Nephron progenitor cell (in vitro differentiated cells): ENCODE measurements around the gene BTBD18.

Experiments used
- DNase-seq: peaks from one replicate; pipeline ENCODE4 v3.0.0; 2021
- H3K27ac Mint-ChIP-seq: 2 replicates; pipeline ENCODE4 v1.8.0; 2021; ENCODE audit warnings: mild to moderate bottlenecking, moderate library complexity, mixed read lengths
- H3K27me3 Mint-ChIP-seq: 2 replicates; pipeline ENCODE4 v1.8.0; 2021; ENCODE audit warnings: mild to moderate bottlenecking, low read depth, mixed read lengths; ENCODE audit not compliant: poor library complexity
- H3K36me3 Mint-ChIP-seq: 2 replicates; pipeline ENCODE4 v1.8.0; 2021; ENCODE audit warnings: low read depth, mixed read lengths
- H3K4me1 Mint-ChIP-seq: 2 replicates; pipeline ENCODE4 v1.8.0; 2021; ENCODE audit warnings: mixed read lengths
- H3K4me3 Mint-ChIP-seq: 2 replicates; pipeline ENCODE4 v1.8.0; 2021; ENCODE audit warnings: mild to moderate bottlenecking, moderate library complexity, mixed read lengths
- H3K9me3 Mint-ChIP-seq: 2 replicates; pipeline ENCODE4 v1.8.0; 2021; ENCODE audit warnings: mild to moderate bottlenecking, moderate library complexity, mixed read lengths
- CTCF ChIP-seq: fragments of 200-600 bp; sonication (generic); IDR thresholded peaks from 2 replicates; pipeline ENCODE4 v1.5.0; 2021; ENCODE audit warnings: antibody characterized with exemption

The BTBD18 gene

DNA sequence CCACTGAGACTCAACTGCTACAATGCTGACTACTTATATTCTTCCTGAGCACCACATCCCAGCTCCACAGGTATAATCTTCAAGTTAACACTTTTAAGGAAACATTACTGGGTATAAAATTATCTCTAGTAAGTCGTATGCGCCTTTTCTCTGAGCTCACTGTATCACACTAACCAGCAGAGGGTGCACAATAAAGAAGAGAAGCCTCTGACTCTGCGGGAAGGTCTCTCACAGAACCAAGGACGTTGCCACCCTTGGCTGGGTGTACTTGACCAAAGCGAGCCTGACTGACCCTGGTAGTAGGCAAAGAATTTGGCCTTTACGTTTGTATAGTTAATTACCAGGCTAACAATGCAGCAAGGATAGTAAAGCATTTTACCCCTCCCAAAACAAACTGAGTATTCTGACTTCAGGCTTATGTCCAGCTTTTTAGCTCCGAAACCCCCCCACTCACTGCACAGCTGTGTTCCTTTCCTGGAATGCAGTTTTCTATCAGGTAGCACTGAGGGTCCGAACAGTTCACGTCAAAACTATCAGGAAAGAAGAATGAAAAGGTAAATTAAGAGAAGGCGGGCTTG is at the start of gene BTBD18:
Gene BTBD18 (minus strand): TSS at position 144 of the 578 bp plus-strand sequence. CDS start 631 bp downstream, outside the sequence.
- peaks cover 7% of the 10 kb centered on the region for H3K4me1 Mint-ChIP-seq
- no peaks in the 10 kb centered on the region for H3K27me3 Mint-ChIP-seq
- H3K4me3 Mint-ChIP-seq = no peak within 1 kb of the TSS
- TF ChIP-seq CTCF = peak; percentile 34
- no peak within 1 kb of the TSS for H3K27ac Mint-ChIP-seq
- no peaks in the 10 kb centered on the region for H3K9me3 Mint-ChIP-seq
- no peak for DNase-seq
- H3K36me3 Mint-ChIP-seq = peaks cover 11% of the 10 kb centered on the region

DNA sequence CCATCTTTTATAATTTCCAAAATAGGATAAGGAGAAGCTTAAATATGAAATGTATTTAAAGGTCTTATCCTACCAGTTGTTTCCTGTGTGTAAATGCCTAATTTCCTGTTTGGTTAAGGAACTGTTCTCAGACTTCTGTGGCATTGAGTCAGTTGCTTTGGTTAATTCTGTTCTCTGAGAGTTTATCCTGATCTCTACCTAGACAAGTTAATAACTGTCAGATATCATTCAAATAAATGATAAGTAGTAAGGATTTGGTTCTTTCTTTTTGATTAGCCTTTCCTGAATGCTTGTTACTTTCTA is 49.5 kb upstream of the BTBD18 start:
- H3K27ac Mint-ChIP-seq = no peak overlapping the region
- no peaks in the 10 kb centered on the region for H3K9me3 Mint-ChIP-seq
- H3K4me1 Mint-ChIP-seq = peaks cover 21% of the 10 kb centered on the region
- TF ChIP-seq CTCF = no peak
- no peak for DNase-seq
- H3K27me3 Mint-ChIP-seq = no peaks in the 10 kb centered on the region
- H3K4me3 Mint-ChIP-seq = no peak overlapping the region
- H3K36me3 Mint-ChIP-seq = peaks cover 61% of the 10 kb centered on the region

- peak; percentile 11 for DNase-seq
- Mint-ChIP-seq H3K36me3 (peaks cover 61% of the 10 kb centered on the region), H3K4me3 (no peak overlapping the region), H3K27me3 (no peaks in the 10 kb centered on the region), H3K9me3 (no peaks in the 10 kb centered on the region), H3K4me1 (peaks cover 21% of the 10 kb centered on the region), H3K27ac (no peak overlapping the region)
- peak; percentile 86 for TF ChIP-seq CTCF
Observed at GRCh38 chr11:57800444-57801182, 49.0 kb upstream of the BTBD18 start.

GRCh38 chr11:57798905-57799559 is 47.4 kb upstream of the BTBD18 start:
- no peak overlapping the region for H3K4me3 Mint-ChIP-seq
- peak overlapping the region; percentile 89 for H3K27ac Mint-ChIP-seq
- H3K4me1 Mint-ChIP-seq = peaks cover 21% of the 10 kb centered on the region
- no peaks in the 10 kb centered on the region for H3K27me3 Mint-ChIP-seq
- peaks cover 59% of the 10 kb centered on the region for H3K36me3 Mint-ChIP-seq
- no peak for DNase-seq
- H3K9me3 Mint-ChIP-seq = no peaks in the 10 kb centered on the region
- no peak for TF ChIP-seq CTCF

- DNase-seq = no peak
- Mint-ChIP-seq H3K36me3 (peaks cover 78% of the 10 kb centered on the region), H3K27ac (no peak overlapping the region), H3K4me3 (no peak overlapping the region), H3K9me3 (no peaks in the 10 kb centered on the region), H3K27me3 (peaks cover 4% of the 10 kb centered on the region), H3K4me1 (peaks cover 11% of the 10 kb centered on the region)
- TF ChIP-seq CTCF = no peak
Observed at GRCh38 chr11:57793351-57794115, 41.9 kb upstream of the BTBD18 start.
